Right cardiac atrium (tissue), 5 donors: Measurements from ENCODE around the gene ATF7. TPM values are rescaled to one million over a fixed set of nuclear protein-coding genes. Genes with fewer than 3 reads are reported as not detected.
"Not testable (repeated sequence)": the region's sequence is repeated elsewhere in the genome, so short reads cannot be mapped to it uniquely, and the experiment has no call there.

ENCODE experiments used
- ATAC-seq, 2 donors: fragments of 200-7000 bp; cut with Tn5 transposase; one replicate each; pipeline versions ENCODE4 v1.8.0 to v1.9.1; 2020; ENCODE audit warnings: moderate library complexity in 2 of 2, mild to moderate bottlenecking in 1 of 2
- DNase-seq, 3 donors: peaks; one replicate each; pipeline ENCODE4 v3.0.0-alpha.2; 2020
- H3K27ac ChIP-seq: one replicate; pipeline ENCODE4 v1.5.1; 2013; ENCODE audit warnings: mild to moderate bottlenecking, low read length, control low read depth, moderate library complexity
- H3K27me3 ChIP-seq: one replicate; pipeline ENCODE4 v1.6.1; 2013; ENCODE audit not compliant: control insufficient read depth, insufficient read depth
- H3K4me1 ChIP-seq: one replicate; pipeline ENCODE4 v1.6.1; 2013; ENCODE audit warnings: low read length; ENCODE audit not compliant: control insufficient read depth, insufficient read depth
- H3K4me3 ChIP-seq: one replicate; pipeline ENCODE4 v1.5.1; 2013; ENCODE audit warnings: low read length, control low read depth
- H3K9me3 ChIP-seq: one replicate; pipeline ENCODE4 v1.6.1; 2013; ENCODE audit warnings: low read length; ENCODE audit not compliant: control insufficient read depth
- WGBS: extraction: QIAGEN DNeasy Blood & Tissue Kit; methylation state at CpG from one replicate; pipeline ENCODE4 v1.1.7; 2013; 5-methylcytosine and 5-hydroxymethylcytosine counted together
- intact Hi-C, 4 donors: fragments of 100-400 bp; cut with DNase I; formaldehyde crosslinking; loops; one replicate each; pipeline versions ENCODE4 v1.11.0 to v1.14.0; 2022 to 2023
- polyA plus RNA-seq: library from polyadenylated mRNA; stranded (reverse); fragments of 200-250 nt; gene quantifications from one replicate; pipeline ENCODE4 v1.2.3, GENCODE V29; 2013
- total RNA-seq, 4 donors: library from RNA; stranded (reverse); fragmentation: NEBNext Ultra II Directional; extraction: Animal tissue kit (Norgen Biotek cat#: 25700); gene quantifications; one replicate each; pipeline ENCODE4 v1.2.1, GENCODE V29; 2021
- donor health status: healthy with polysubstance abuse.
- donor health status: DM: no; HTN: yes; CAD: no.
- donor health status: DM: no; HTN: no; CAD: no.
- donor health status: DM: no; HTN: yes; CAD: no; lungs with severe emphysema.
- donor health status: DM: yes; HTN: yes; CAD: no.

ATF7 gene
- total and polyA plus RNA-seq, 5 donors = 22.8 to 36.9 (median 32.5) TPM

GRCh38 chr12:53612978-53613377 lies 13.2 kb downstream of the ATF7 start:
- no peaks in the 10 kb centered on the region for H3K27me3 ChIP-seq
- no peak overlapping the region for H3K4me3 ChIP-seq
- no peak for ATAC-seq
- no peak overlapping the region for H3K27ac ChIP-seq
- H3K9me3 ChIP-seq = no peaks in the 10 kb centered on the region
- no peak for DNase-seq
- peaks cover 2% of the 10 kb centered on the region for H3K4me1 ChIP-seq
- intact Hi-C loops = no loop called here
- WGBS = 75% methylated on average over 2 of the region's 2 CpGs

DNA sequence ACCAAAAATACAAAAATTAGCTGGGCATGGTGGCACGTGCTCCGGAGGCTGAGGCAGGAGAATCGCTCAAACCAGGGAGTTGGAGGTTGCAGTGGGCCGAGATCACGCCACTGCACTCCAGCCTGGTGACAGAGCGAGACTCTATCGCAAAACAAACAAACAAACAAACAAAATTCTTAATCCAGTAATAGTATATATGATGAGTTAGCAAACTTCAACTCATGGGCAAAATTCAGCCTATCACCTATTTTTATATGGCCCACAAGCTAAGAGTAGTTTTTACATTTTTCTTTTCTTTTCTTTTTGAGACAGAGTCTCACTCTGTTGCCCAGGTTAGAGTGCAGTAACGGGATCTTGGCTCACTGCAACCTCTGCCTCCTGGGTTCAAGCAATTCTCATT lies 14.9 kb downstream of the ATF7 start:
- H3K4me3 ChIP-seq = no peak overlapping the region
- H3K4me1 ChIP-seq = no peaks in the 10 kb centered on the region
- intact Hi-C loops = no loop called here
- no peak overlapping the region for H3K27ac ChIP-seq
- no peaks in the 10 kb centered on the region for H3K27me3 ChIP-seq
- 97% methylated on average over 8 of the region's 8 CpGs for WGBS
- ATAC-seq (no peak), DNase-seq (no peak)
- no peaks in the 10 kb centered on the region for H3K9me3 ChIP-seq

GRCh38 chr12:53606688-53607087 lies 19.5 kb downstream of the ATF7 start:
- H3K9me3 ChIP-seq, H3K4me1 ChIP-seq, H3K4me3 ChIP-seq, DNase-seq, intact Hi-C loops, H3K27ac ChIP-seq, ATAC-seq, H3K27me3 ChIP-seq: not testable (repeated sequence)
- 97% methylated on average over 3 of the region's 5 CpGs for WGBS

DNA sequence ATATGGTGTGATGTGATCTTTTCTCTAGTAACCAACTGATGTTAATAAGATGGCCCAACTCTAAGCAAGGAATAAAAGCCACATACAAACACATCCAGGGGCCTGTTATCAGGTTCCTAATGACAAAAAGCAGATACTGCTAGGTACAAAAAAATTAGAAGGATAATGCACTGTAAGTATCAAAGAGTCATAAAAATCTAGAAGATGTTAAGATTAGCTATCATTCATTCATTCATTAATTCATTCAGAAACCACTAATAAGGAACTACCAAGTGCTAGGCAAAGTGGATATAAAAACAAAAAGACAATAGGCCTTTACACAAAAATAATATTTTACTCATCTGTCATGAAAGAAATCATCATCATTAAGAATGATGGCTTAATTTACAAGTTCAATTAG lies 21.6 kb downstream of the ATF7 start:
- H3K4me3 ChIP-seq = no peak overlapping the region
- ATAC-seq = no peak
- intact Hi-C loops = no loop called here
- H3K27me3 ChIP-seq = no peaks in the 10 kb centered on the region
- no peak for DNase-seq
- no peaks in the 10 kb centered on the region for H3K4me1 ChIP-seq
- H3K27ac ChIP-seq = no peak overlapping the region
- no peaks in the 10 kb centered on the region for H3K9me3 ChIP-seq

DNA sequence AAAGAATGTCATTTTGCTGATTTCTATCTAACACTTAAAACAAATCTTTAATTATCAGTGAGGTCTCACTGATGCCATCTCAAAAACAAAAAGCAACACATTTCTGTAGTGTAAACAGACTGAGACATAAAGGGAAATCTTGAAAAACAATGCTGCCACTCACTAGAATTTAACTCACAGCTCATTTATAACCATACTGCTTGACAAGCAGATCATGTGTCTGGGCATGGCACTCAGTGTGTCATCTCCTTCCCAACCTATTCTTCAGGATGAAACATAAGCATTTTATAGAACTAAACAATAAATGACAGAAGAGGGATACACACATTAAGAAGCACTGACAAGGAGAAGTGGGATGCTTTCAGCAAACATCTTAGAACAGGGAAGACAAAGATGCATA lies 22.4 kb downstream of the ATF7 start:
- no peak overlapping the region for H3K4me3 ChIP-seq
- H3K27ac ChIP-seq = no peak overlapping the region
- ATAC-seq (no peak), DNase-seq (no peak)
- H3K9me3 ChIP-seq = no peaks in the 10 kb centered on the region
- no peaks in the 10 kb centered on the region for H3K4me1 ChIP-seq
- no peaks in the 10 kb centered on the region for H3K27me3 ChIP-seq
- intact Hi-C loops = no loop called here

DNA sequence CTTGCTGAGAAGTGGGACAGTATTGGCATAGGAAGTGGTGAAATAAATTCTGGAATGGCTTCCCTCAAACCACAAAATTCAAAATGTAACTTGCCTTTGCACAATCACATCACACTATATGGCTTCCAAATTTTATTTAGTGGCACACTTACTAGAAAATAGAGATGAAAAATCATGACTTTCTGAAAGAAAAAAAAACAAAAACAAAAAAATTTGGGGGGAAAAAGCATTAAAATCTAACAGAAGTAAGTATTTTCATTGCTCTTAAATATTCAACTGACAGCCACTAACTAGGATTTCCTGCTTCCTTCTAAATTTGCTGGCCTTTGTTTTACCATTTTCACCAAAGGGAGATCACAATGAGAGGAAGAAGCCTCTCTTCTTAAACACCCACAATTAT lies 23.0 kb downstream of the ATF7 start:
- H3K27me3 ChIP-seq = no peaks in the 10 kb centered on the region
- no peak overlapping the region for H3K27ac ChIP-seq
- no peaks in the 10 kb centered on the region for H3K9me3 ChIP-seq
- H3K4me3 ChIP-seq = no peak overlapping the region
- H3K4me1 ChIP-seq = no peaks in the 10 kb centered on the region
- DNase-seq (no peak), ATAC-seq (no peak)
- intact Hi-C loops = no loop called here

GRCh38 chr12:53602176-53602864 lies 23.9 kb downstream of the ATF7 start:
- intact Hi-C loops = no loop called here
- DNase-seq (no peak), ATAC-seq (no peak)
- Histone ChIP-seq H3K4me1 (no peaks in the 10 kb centered on the region), H3K27me3 (no peaks in the 10 kb centered on the region), H3K4me3 (no peak overlapping the region), H3K27ac (no peak overlapping the region), H3K9me3 (no peaks in the 10 kb centered on the region)
- 62% methylated on average over 10 of the region's 10 CpGs for WGBS

GRCh38 chr12:53601296-53601847 lies 24.8 kb downstream of the ATF7 start:
- intact Hi-C loops = no loop called here
- H3K9me3 ChIP-seq = no peaks in the 10 kb centered on the region
- DNase-seq (peak in 1 of 3 donors; percentile 58), ATAC-seq (no peak)
- peak overlapping the region; percentile 25 for H3K4me3 ChIP-seq
- no peak overlapping the region for H3K27ac ChIP-seq
- H3K27me3 ChIP-seq = no peaks in the 10 kb centered on the region
- WGBS = 42% methylated on average over 12 of the region's 12 CpGs
- no peaks in the 10 kb centered on the region for H3K4me1 ChIP-seq

GRCh38 chr12:53600490-53601295 lies 25.5 kb downstream of the ATF7 start:
- WGBS = 95% methylated on average over 13 of the region's 13 CpGs
- intact Hi-C loops = no loop called here
- Histone ChIP-seq H3K27me3 (no peaks in the 10 kb centered on the region), H3K4me1 (no peaks in the 10 kb centered on the region), H3K27ac (no peak overlapping the region), H3K9me3 (no peaks in the 10 kb centered on the region), H3K4me3 (no peak overlapping the region)
- DNase-seq (no peak), ATAC-seq (no peak)

DNA sequence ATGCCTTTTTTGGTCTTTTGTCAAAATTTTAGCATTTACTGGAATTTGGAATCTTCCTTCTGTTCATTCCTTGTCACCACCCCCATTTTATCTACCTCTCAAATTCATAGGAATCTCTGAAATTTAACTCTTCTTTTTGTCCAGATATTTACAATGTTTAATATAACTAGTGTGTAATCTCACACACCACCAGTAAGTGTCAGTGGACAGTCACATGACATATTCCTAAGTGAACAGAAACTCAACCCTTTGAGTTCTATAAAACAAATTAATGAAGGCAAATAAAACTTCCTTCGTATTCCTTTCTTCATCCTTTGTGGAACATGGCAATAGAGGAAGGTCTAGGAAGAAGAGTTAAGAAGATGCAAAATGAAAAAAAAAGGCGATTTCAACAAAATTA lies 26.6 kb downstream of the ATF7 start:
- no peaks in the 10 kb centered on the region for H3K4me1 ChIP-seq
- no peak overlapping the region for H3K4me3 ChIP-seq
- no peaks in the 10 kb centered on the region for H3K27me3 ChIP-seq
- ATAC-seq (no peak), DNase-seq (no peak)
- intact Hi-C loops = no loop called here
- H3K27ac ChIP-seq = no peak overlapping the region
- H3K9me3 ChIP-seq = no peaks in the 10 kb centered on the region
- WGBS = 93% methylated on average over 2 of the region's 2 CpGs

GRCh38 chr12:53598971-53599370 lies 27.2 kb downstream of the ATF7 start:
- H3K27ac ChIP-seq, DNase-seq, H3K9me3 ChIP-seq, ATAC-seq, H3K4me3 ChIP-seq, intact Hi-C loops, H3K27me3 ChIP-seq, H3K4me1 ChIP-seq: not testable (repeated sequence)
- WGBS = 98% methylated on average over 2 of the region's 2 CpGs
